Muscle of leg (tissue), 9 donors: ENCODE results near the gene PTPN18. TPM values are rescaled to one million over a fixed set of nuclear protein-coding genes. Genes with fewer than 3 reads are reported as not detected.

ENCODE experiments used
- polyA plus RNA-seq, 8 donors: library from polyadenylated mRNA; unstranded; fragments of 120-200 nt; gene quantifications; one replicate each; pipeline versions ENCODE4 v1.2.1 to v1.2.3, GENCODE V29; 2013; ENCODE audit warnings: inconsistent platforms in 1 of 8, low replicate concordance in 1 of 8; ENCODE audit not compliant: insufficient read length in 8 of 8, insufficient read depth in 1 of 8
- total RNA-seq: library from RNA; stranded (reverse); fragments of 120-200 nt; gene quantifications from one replicate; pipeline ENCODE4 v1.2.4, GENCODE V29; 2013

The PTPN18 gene
- total and polyA plus RNA-seq, 9 donors = 11.0 to 27.3 (median 17.4) TPM

Other genes with a start within 250 kb of the PTPN18 start
- gene POTEF, start 226.8 kb upstream of the PTPN18 start, total RNA-seq = not detected
- gene POTEF, start 226.8 kb upstream of the PTPN18 start, polyA plus RNA-seq = under 1 TPM in 7 of 8 donors, not detected in 1; 0.05 to 0.50 (median 0.10) TPM
- gene CCDC74B, start 210.9 kb upstream of the PTPN18 start, total RNA-seq = 1.5 TPM
- 1 to 10 TPM in 7 of 8 donors, under 1 TPM in 1; 0.76 to 2.2 (median 1.1) TPM for gene CCDC74B, start 210.9 kb upstream of the PTPN18 start, polyA plus RNA-seq
- 15.4 TPM for gene SMPD4, start 174.5 kb upstream of the PTPN18 start, total RNA-seq
- 10 to 100 TPM; 35.4 to 47.3 (median 37.3) TPM for gene SMPD4, start 174.5 kb upstream of the PTPN18 start, polyA plus RNA-seq
- gene MZT2B, start 173.8 kb upstream of the PTPN18 start, total RNA-seq = 203 TPM
- gene MZT2B, start 173.8 kb upstream of the PTPN18 start, polyA plus RNA-seq = 100 to 1,000 TPM; 126 to 169 (median 152) TPM
- gene TUBA3E, start 157.6 kb upstream of the PTPN18 start, total RNA-seq = not detected
- under 1 TPM in 3 of 8 donors, not detected in 5; 0.11 to 0.29 (median 0.19) TPM for gene TUBA3E, start 157.6 kb upstream of the PTPN18 start, polyA plus RNA-seq
- 45.8 TPM for gene IMP4, start 13.2 kb upstream of the PTPN18 start, total RNA-seq
- gene IMP4, start 13.2 kb upstream of the PTPN18 start, polyA plus RNA-seq = 10 to 100 TPM; 38.0 to 45.6 (median 43.8) TPM
- gene POTEI, start 153.3 kb downstream of the PTPN18 start, total RNA-seq = not detected
- gene POTEI, start 153.3 kb downstream of the PTPN18 start, polyA plus RNA-seq = under 1 TPM in 7 of 8 donors, not detected in 1; 0.04 to 0.14 (median 0.07) TPM
- gene CFC1B, start 165.2 kb downstream of the PTPN18 start, total RNA-seq = not detected
- gene CFC1B, start 165.2 kb downstream of the PTPN18 start, polyA plus RNA-seq = not detected
- not detected for gene CFC1, start 243.5 kb downstream of the PTPN18 start, total RNA-seq
- under 1 TPM in 1 of 8 donors, not detected in 7; 0.48 TPM for gene CFC1, start 243.5 kb downstream of the PTPN18 start, polyA plus RNA-seq